NCI-H774 (cell line): ENCODE measurements around the gene UBE2G1.
A peak's percentile ranks its signal among the peaks of the same experiment; 100 is the strongest.
"Not testable (repeated sequence)": the region's sequence is repeated elsewhere in the genome, so short reads cannot be mapped to it uniquely, and the experiment has no call there.

Experiments used
- DNase-seq: peaks from one replicate; lab custom pipeline; 2025; lab: John Stamatoyannopoulos, UW

UBE2G1 gene, protein sequence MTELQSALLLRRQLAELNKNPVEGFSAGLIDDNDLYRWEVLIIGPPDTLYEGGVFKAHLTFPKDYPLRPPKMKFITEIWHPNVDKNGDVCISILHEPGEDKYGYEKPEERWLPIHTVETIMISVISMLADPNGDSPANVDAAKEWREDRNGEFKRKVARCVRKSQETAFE

GRCh38 chr17:4366327-4367063, at the start of gene UBE2G1:
UBE2G1 (minus strand) TSS chr17:4366675; CDS start chr17:4366316, 359 bp downstream.
- peak; percentile 84 for DNase-seq

DNA sequence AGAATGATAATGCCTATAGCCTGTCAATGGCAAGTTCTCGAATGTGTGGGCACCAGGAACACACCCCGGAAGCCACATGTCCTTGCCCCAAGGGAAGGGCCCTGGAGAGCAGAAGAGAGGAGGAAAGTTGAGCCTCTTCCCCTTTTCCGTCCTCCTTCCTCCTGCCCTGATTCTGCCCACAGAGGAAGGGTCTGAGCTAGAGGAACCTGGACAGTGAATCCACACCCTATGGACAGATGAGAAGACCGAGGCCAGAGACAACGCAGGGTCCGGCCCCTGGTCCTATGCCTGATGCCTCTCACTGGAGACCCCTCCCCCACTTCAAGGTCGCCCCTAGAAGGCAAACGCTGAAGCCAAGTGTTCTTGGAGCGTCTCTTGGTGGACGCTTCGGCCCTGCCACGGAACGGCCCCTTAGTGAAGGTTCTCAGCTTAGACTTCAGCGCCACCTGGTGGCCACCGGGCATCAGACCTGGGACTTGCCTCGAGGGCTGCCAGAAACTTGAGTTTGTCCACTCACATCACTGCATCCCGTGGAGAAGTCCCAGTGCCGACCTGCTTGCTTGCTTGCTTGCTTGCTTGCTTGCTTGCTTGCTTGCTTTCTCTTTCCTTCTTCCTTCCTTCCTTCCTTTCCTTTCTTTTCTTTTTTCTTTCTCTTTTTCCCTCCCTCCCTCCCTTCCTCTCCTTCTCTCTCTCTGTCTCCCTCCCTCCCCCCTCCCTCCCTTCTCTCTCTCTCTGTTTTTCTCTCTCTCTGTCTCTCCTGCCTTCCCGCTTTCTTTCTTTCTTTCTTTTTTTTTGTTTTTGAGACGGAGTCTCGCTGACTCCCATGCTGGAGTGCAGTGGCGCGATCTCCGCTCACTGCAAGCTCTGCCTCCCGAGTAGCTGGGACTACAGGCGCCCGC, 46.7 kb upstream of the UBE2G1 start:
- DNase-seq: peak; percentile 53

GRCh38 chr17:4411201-4411600, 44.7 kb upstream of the UBE2G1 start:
- no peak for DNase-seq

GRCh38 chr17:4409659-4410058, 43.2 kb upstream of the UBE2G1 start:
- DNase-seq: no peak

DNA sequence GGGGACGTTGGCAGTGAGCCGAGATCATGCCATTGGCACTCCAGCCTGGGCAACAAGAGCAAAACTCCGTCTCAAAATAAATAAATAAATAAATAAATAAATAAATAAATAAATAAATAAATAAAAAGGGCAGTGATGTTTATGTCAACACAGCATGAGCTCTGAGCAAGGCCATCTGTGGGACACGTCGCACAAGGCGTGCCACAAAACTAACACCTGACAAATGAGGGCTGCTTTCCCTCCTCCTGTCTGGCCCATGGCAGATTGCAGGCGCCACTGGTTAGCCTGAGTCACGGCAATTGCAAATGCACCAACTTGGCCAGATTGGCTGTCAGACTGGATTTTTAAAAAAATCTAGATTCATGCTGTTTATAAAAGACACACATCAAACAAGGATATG, 41.4 kb upstream of the UBE2G1 start:
- DNase-seq: peak; percentile 10

GRCh38 chr17:4407216-4407615, 40.7 kb upstream of the UBE2G1 start:
- DNase-seq: no peak

DNA sequence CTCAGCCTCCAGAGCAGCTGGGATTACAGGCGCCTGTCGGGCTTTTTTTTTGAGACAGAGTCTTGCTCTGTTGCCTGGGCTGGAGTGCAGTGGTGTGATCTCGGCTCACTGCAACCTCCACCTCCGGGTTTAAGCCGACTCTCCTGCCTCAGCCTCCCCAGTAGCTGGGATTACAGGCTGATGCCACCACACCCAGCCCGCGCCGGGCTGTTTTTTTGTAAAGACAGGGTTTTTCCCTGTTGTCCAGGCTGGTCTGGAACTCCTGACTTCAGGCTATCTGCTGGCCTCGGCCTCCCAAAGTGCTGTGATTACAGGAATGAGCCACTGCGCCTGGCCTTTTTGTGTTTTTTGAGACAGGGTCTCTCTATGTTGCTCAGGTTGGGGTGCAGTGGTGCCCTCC, 39.9 kb upstream of the UBE2G1 start:
- DNase-seq: no peak

GRCh38 chr17:4405699-4406098, 39.2 kb upstream of the UBE2G1 start:
- DNase-seq: no peak

DNA sequence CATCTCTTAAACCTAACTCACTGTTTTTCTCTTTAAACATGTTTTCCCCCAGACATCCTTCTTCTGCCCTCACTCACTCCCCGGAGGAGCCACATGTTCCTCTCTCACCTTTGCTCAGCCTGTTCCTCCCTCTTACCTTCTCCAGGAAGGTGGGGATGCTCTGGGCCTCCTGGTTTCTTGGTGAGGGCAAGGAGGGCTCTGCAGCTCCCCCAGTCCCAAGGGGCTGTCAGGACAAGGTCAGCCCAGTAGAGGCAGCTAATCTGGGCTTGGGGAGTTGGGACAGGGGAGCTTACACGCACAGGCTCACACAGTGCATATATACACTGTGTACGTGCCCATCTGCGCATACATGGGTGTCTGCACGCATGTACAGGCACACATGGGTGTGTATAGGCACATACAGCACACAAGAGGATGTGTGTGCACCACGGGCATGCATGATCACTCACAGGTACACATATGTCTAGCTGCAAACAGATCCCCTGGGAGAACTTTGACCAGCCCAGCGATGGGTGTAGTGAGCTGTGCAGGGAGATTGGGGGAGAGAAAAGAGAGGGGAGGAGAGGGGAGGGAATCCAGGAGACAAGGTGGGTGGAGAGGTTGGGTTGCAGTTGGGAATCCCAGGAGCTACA, 38.7 kb upstream of the UBE2G1 start:
- no peak for DNase-seq

GRCh38 chr17:4397840-4398239, 31.4 kb upstream of the UBE2G1 start:
- DNase-seq: no peak

DNA sequence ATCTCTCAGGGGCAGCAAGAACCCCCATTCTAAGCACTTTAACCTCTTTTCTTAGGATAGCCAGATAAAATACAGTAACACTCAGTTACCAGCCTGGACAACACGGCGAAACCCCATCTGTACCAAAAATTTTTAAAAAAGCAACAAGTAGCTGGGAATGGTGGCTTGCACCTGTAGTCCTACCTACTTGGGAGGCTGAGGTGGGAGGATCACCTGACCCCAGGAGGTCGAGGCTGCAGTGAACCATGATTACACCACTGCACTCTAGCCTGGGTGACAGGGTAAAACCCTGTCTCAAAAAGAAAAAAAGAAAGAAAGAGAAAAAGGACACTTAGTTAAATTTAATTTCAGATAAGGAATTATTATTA, 28.6 kb upstream of the UBE2G1 start:
- DNase-seq: no peak

GRCh38 chr17:4394208-4395110, 28.0 kb upstream of the UBE2G1 start:
- DNase-seq: no peak

DNA sequence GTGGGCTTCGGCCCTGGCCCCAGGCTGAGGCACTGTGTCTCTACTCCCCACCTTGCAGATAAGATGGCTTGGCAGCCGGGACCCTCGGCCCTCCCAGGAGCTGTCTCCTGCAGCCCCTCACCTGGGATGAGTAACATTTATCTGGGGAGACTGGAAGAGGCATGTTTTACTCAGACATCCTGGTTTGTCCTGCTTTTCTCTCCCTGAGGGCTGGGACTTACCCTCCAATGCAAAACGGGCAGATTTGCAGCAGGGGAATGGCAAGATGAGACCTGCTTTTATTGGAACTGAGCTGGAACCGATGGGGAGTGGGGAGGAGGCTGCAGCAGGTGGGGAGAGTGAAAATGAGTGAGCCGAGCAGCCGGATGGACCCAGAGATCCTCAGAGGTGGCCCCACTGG, 27.3 kb upstream of the UBE2G1 start:
- no peak for DNase-seq

DNA sequence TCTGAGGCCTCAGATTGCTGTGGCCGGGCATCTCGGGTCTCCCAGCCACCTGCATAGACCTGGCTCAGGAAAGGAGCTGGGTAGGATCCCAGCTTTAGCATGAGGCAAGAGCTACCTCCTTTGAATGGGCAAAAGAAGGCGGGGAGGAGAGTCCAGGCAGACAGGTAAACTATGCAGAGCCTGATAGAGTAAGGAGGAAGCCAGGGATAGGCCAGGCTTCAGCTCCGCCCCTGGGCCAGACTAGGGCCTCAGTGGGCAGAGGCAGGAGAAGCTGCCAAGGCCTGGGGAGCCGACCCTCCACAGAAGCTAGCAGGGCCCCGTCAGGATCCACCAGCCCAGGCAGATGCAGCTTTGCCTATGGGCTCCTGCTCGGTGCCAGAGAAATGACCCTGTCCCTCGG, 22.6 kb upstream of the UBE2G1 start:
- no peak for DNase-seq

DNA sequence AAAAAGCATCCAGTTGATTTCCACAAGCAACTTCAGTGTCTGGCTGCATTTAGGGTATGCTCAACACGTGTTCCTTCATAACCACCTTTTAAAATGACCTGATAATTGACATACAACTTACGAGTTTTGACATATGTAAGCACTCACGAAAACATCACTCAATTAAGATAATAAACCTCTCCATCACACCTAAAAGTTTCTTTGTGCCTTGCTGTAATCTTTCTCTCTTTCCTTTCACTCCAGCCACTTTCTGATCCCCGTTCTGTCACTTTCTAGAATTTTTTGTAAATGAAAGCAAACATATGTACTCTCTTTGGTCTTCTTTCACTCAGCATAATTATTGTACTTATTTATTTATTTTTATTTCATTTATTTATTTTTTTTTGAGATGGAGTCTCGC, 20.7 kb upstream of the UBE2G1 start:
- DNase-seq: no peak

GRCh38 chr17:4386406-4386805, 19.9 kb upstream of the UBE2G1 start:
- DNase-seq: no peak

- DNase-seq: no peak
These were observed 15.5 kb upstream of the UBE2G1 start for GRCh38 chr17:4381690-4382671.

GRCh38 chr17:4378626-4379025, 12.2 kb upstream of the UBE2G1 start:
- no peak for DNase-seq

GRCh38 chr17:4377247-4377646, 10.8 kb upstream of the UBE2G1 start:
- DNase-seq: not testable (repeated sequence)

GRCh38 chr17:4375796-4376440, 9.4 kb upstream of the UBE2G1 start:
- DNase-seq: not testable (repeated sequence)
